ENCODE results near the gene PUS7. TPM values are rescaled to one million over a fixed set of nuclear protein-coding genes. Genes with fewer than 3 reads are reported as not detected.

PUS7 gene
- total and polyA plus RNA-seq, 4 donors = 3.4 to 17.2 (median 5.0) TPM

- no peak overlapping the region for H3K27ac ChIP-seq (ENCODE audit: low read depth in 1 of 2, low read length in 2 of 2)
- H3K9me3 ChIP-seq (ENCODE audit: control insufficient read depth in 4 of 4, low read length in 3 of 4) = no peaks in the 10 kb centered on the region
- WGBS = 96% methylated on average over 4 of the region's 4 CpGs
- no peak overlapping the region for H3K9ac ChIP-seq (ENCODE audit: low read depth in 1 of 2, low read length in 2 of 2)
- H3K4me1 ChIP-seq (ENCODE audit: control insufficient read depth in 4 of 4, insufficient read depth in 4 of 4, low read length in 3 of 4) = no peaks in the 10 kb centered on the region
- TF ChIP-seq TAF1 (conservative IDR thresholded peaks at IDR 0.05) (no peak), FOXA1 (IDR thresholded peaks at IDR 0.05) (no peak), FOXA2 (IDR thresholded peaks at IDR 0.05) (no peak), ATF3 (IDR thresholded peaks at IDR 0.05) (no peak), HNF4G (IDR thresholded peaks at IDR 0.05) (no peak), RAD21 (IDR thresholded peaks at IDR 0.05) (no peak), ZBTB33 (IDR thresholded peaks at IDR 0.05) (no peak), YY1 (IDR thresholded peaks at IDR 0.05) (no peak), REST (IDR thresholded peaks at IDR 0.05) (no peak), GABPA (IDR thresholded peaks at IDR 0.05 in 1 of 2, conservative IDR thresholded peaks at IDR 0.05 in 1 of 2) (no peak), RXRA (IDR thresholded peaks at IDR 0.05) (no peak), CTCF (IDR thresholded peaks at IDR 0.05; ENCODE audit: low read depth, low read length, missing input control) (no peak), EGR1 (IDR thresholded peaks at IDR 0.05; ENCODE audit: low read depth in 2 of 2) (no peak)
- no peaks in the 10 kb centered on the region for H3K27me3 ChIP-seq (ENCODE audit: control insufficient read depth in 4 of 4, insufficient read depth in 4 of 4, low read length in 3 of 4)
- no peak overlapping the region for H3K4me3 ChIP-seq (ENCODE audit: low read depth in 1 of 3, low read length in 3 of 3)
- H3K36me3 ChIP-seq (ENCODE audit: control insufficient read depth in 4 of 4, insufficient read depth in 3 of 4, low read depth in 1 of 4, low read length in 3 of 4) = peaks cover 0 to 1% (median 0%) of the 10 kb centered on the region in 4 donors
- DNase-seq (ENCODE audit: low spot score) = no peak
These were observed 51.2 kb downstream of the PUS7 start for GRCh38 chr7:105470846-105471245.

- WGBS = 97% methylated on average over 3 of the region's 3 CpGs
- Histone ChIP-seq H3K9ac (ENCODE audit: low read depth in 1 of 2, low read length in 2 of 2) (no peak overlapping the region), H3K4me3 (ENCODE audit: low read depth in 1 of 3, low read length in 3 of 3) (no peak overlapping the region), H3K36me3 (ENCODE audit: control insufficient read depth in 4 of 4, insufficient read depth in 3 of 4, low read depth in 1 of 4, low read length in 3 of 4) (peaks cover 0 to 2% (median under 1%) of the 10 kb centered on the region in 4 donors), H3K9me3 (ENCODE audit: control insufficient read depth in 4 of 4, low read length in 3 of 4) (no peaks in the 10 kb centered on the region), H3K4me1 (ENCODE audit: control insufficient read depth in 4 of 4, insufficient read depth in 4 of 4, low read length in 3 of 4) (no peaks in the 10 kb centered on the region), H3K27me3 (ENCODE audit: control insufficient read depth in 4 of 4, insufficient read depth in 4 of 4, low read length in 3 of 4) (no peaks in the 10 kb centered on the region), H3K27ac (ENCODE audit: low read depth in 1 of 2, low read length in 2 of 2) (no peak overlapping the region)
- DNase-seq (ENCODE audit: low spot score) = no peak
- TF ChIP-seq ZBTB33 (IDR thresholded peaks at IDR 0.05) (no peak), JUND (IDR thresholded peaks at IDR 0.05) (no peak), ATF3 (IDR thresholded peaks at IDR 0.05) (no peak), FOXA1 (IDR thresholded peaks at IDR 0.05) (no peak), HNF4G (IDR thresholded peaks at IDR 0.05) (no peak), EGR1 (IDR thresholded peaks at IDR 0.05; ENCODE audit: low read depth in 2 of 2) (no peak), YY1 (IDR thresholded peaks at IDR 0.05) (no peak), REST (IDR thresholded peaks at IDR 0.05) (no peak), GABPA (IDR thresholded peaks at IDR 0.05 in 1 of 2, conservative IDR thresholded peaks at IDR 0.05 in 1 of 2) (no peak), CTCF (IDR thresholded peaks at IDR 0.05; ENCODE audit: low read depth, low read length, missing input control) (no peak), FOXA2 (IDR thresholded peaks at IDR 0.05) (no peak)
These were observed 52.0 kb downstream of the PUS7 start for GRCh38 chr7:105470090-105470489.

Measured in liver (tissue), 9 donors.